ENCODE results near the gene KRTAP4-8. TPM values are rescaled to one million over a fixed set of nuclear protein-coding genes. Genes with fewer than 3 reads are reported as not detected.
A peak's percentile ranks its signal among the peaks of the same experiment; 100 is the strongest.
"Not testable (repeated sequence)": the region's sequence is repeated elsewhere in the genome, so short reads cannot be mapped to it uniquely, and the experiment has no call there.

KRTAP4-8 gene
- total RNA-seq, 1 donor from 2014 or later: not detected

GRCh38 chr17:41133880-41134735 lies 36.2 kb upstream of the KRTAP4-8 start:
- FAIRE-seq: no peak
- Histone ChIP-seq H3K4me3 (ENCODE audit: low read depth, low read length) (no peak overlapping the region), H3K36me3 (ENCODE audit: control insufficient read depth, insufficient read depth, low read length) (no peaks in the 10 kb centered on the region), H3K27me3 (ENCODE audit: control insufficient read depth, insufficient read depth, low read length) (no peaks in the 10 kb centered on the region)
- DNase-seq (ENCODE audit: low read depth): peak; percentile 30
- TF ChIP-seq CTCF (IDR thresholded peaks at IDR 0.05; ENCODE audit: insufficient read depth, low read length, severe bottlenecking): no peak

- no peak overlapping the region for H3K4me3 ChIP-seq (ENCODE audit: low read depth, low read length)
- H3K27me3 ChIP-seq (ENCODE audit: control insufficient read depth, insufficient read depth, low read length): no peaks in the 10 kb centered on the region
- no peak for TF ChIP-seq CTCF (IDR thresholded peaks at IDR 0.05; ENCODE audit: insufficient read depth, low read length, severe bottlenecking)
- DNase-seq (ENCODE audit: low read depth) (peak; percentile 93), FAIRE-seq (no peak)
- H3K36me3 ChIP-seq (ENCODE audit: control insufficient read depth, insufficient read depth, low read length): no peaks in the 10 kb centered on the region
Measured at GRCh38 chr17:41131979-41132378, 34.0 kb upstream of the KRTAP4-8 start.

GRCh38 chr17:41127371-41127770 lies 29.4 kb upstream of the KRTAP4-8 start:
- TF ChIP-seq CTCF (IDR thresholded peaks at IDR 0.05; ENCODE audit: insufficient read depth, low read length, severe bottlenecking): no peak
- no peaks in the 10 kb centered on the region for H3K27me3 ChIP-seq (ENCODE audit: control insufficient read depth, insufficient read depth, low read length)
- FAIRE-seq (no peak), DNase-seq (ENCODE audit: low read depth) (peak; percentile 56)
- H3K4me3 ChIP-seq (ENCODE audit: low read depth, low read length): no peak overlapping the region
- H3K36me3 ChIP-seq (ENCODE audit: control insufficient read depth, insufficient read depth, low read length): no peaks in the 10 kb centered on the region

GRCh38 chr17:41126412-41126811 lies 28.5 kb upstream of the KRTAP4-8 start:
- no peak for TF ChIP-seq CTCF (IDR thresholded peaks at IDR 0.05; ENCODE audit: insufficient read depth, low read length, severe bottlenecking)
- Histone ChIP-seq H3K36me3 (ENCODE audit: control insufficient read depth, insufficient read depth, low read length) (no peaks in the 10 kb centered on the region), H3K4me3 (ENCODE audit: low read depth, low read length) (no peak overlapping the region), H3K27me3 (ENCODE audit: control insufficient read depth, insufficient read depth, low read length) (no peaks in the 10 kb centered on the region)
- DNase-seq (ENCODE audit: low read depth): no peak
- no peak for FAIRE-seq

- no peak overlapping the region for H3K4me3 ChIP-seq (ENCODE audit: low read depth, low read length)
- H3K27me3 ChIP-seq (ENCODE audit: control insufficient read depth, insufficient read depth, low read length): no peaks in the 10 kb centered on the region
- H3K36me3 ChIP-seq (ENCODE audit: control insufficient read depth, insufficient read depth, low read length): no peaks in the 10 kb centered on the region
- FAIRE-seq (no peak), DNase-seq (ENCODE audit: low read depth) (no peak)
- no peak for TF ChIP-seq CTCF (IDR thresholded peaks at IDR 0.05; ENCODE audit: insufficient read depth, low read length, severe bottlenecking)
Measured at GRCh38 chr17:41125064-41125463, 27.1 kb upstream of the KRTAP4-8 start.

- DNase-seq (ENCODE audit: low read depth); H3K36me3 ChIP-seq (ENCODE audit: control insufficient read depth, insufficient read depth, low read length); H3K27me3 ChIP-seq (ENCODE audit: control insufficient read depth, insufficient read depth, low read length); FAIRE-seq; H3K4me3 ChIP-seq (ENCODE audit: low read depth, low read length): not testable (repeated sequence)
Measured at GRCh38 chr17:41123991-41124371, 26.0 kb upstream of the KRTAP4-8 start, which contains the start of gene KRTAP4-12. TSS of gene KRTAP4-12 (minus strand) at chr17:41124182. CDS start at chr17:41124122, 60 bp downstream.

- FAIRE-seq; DNase-seq (ENCODE audit: low read depth); H3K4me3 ChIP-seq (ENCODE audit: low read depth, low read length); H3K36me3 ChIP-seq (ENCODE audit: control insufficient read depth, insufficient read depth, low read length); H3K27me3 ChIP-seq (ENCODE audit: control insufficient read depth, insufficient read depth, low read length): not testable (repeated sequence)
Measured at GRCh38 chr17:41123292-41123990, 25.5 kb upstream of the KRTAP4-8 start.
